GM12878 (cell line): ENCODE data around the gene EGFL8. TPM values are rescaled to one million over a fixed set of nuclear protein-coding genes. Genes with fewer than 3 reads are reported as not detected.

Experiments
- ATAC-seq: fragments of 200-7000 bp; cut with Tn5 transposase; 3 replicates; pipeline ENCODE4 v1.9.1; 2020; ENCODE audit warnings: mild to moderate bottlenecking, moderate library complexity
- BruUV-seq: library from RNA; stranded (reverse); fragments of 400-500 nt; replicated peaks from 2 replicates; lab custom pipeline; 2021; lab: Mats Ljungman, UMichigan
- CTCF ChIA-PET: fragments of 300-600 bp; sonication (Branson Sonifier 250); formaldehyde crosslinking; extraction: SDS; loops from one replicate; lab custom pipeline; 2021; ENCODE audit warnings: inconsistent platforms; lab: Yijun Ruan, JAX
- POLR2A ChIA-PET: fragments of 350-600 bp; formaldehyde crosslinking; extraction: SDS; loops from one replicate; lab custom pipeline; 2021; ENCODE audit warnings: inconsistent platforms; lab: Charles Lee
- RAD21 ChIA-PET: fragments of 300-600 bp; sonication (Branson Sonifier 250); formaldehyde crosslinking; loops from one replicate; lab custom pipeline; 2023; ENCODE audit warnings: antibody characterized with exemption; ENCODE audit not compliant: unreplicated experiment; lab: Charles Lee
- SMC1A ChIA-PET: fragments of 300-600 bp; sonication (Branson Sonifier 250); formaldehyde crosslinking; loops from one replicate; lab custom pipeline; 2023; ENCODE audit not compliant: unreplicated experiment, uncharacterized antibody; lab: Charles Lee
- DNase-seq: peaks from one replicate; pipeline ENCODE4 v3.0.0-alpha.2; 2011; ENCODE audit warnings: low read depth, low spot score
- FAIRE-seq: peaks from 3 replicates; lab custom pipeline; 2011; peaks lifted over from hg19 to GRCh38; lab: Jason Lieb, UNC
- H2AFZ ChIP-seq: 2 replicates; pipeline ENCODE4 v1.6.0; 2011; ENCODE audit warnings: low read depth, low read length, control low read depth; ENCODE audit not compliant: control insufficient read depth
- H3K27ac ChIP-seq: 2 replicates; pipeline ENCODE4 v1.5.1; 2011; ENCODE audit warnings: control low read depth; ENCODE audit not compliant: control insufficient read depth, insufficient read depth
- H3K27me3 ChIP-seq, 2 experiments: replicated peaks in 1 of 2; 2 replicates each; pipeline versions ENCODE4 v1.6.0 to v1.6.1; 2011; ENCODE audit warnings: low read length in 1 of 2; ENCODE audit not compliant: control insufficient read depth in 2 of 2, insufficient read depth in 2 of 2
- H3K36me3 ChIP-seq, 2 experiments: 2 replicates each; pipeline ENCODE4 v1.5.1; 2011; ENCODE audit warnings: low read length in 1 of 2; ENCODE audit not compliant: control insufficient read depth in 2 of 2, insufficient read depth in 2 of 2
- H3K4me1 ChIP-seq: 2 replicates; pipeline ENCODE4 v1.6.1; 2011; ENCODE audit warnings: mild to moderate bottlenecking, low read length, moderate library complexity, mixed read lengths; ENCODE audit not compliant: control insufficient read depth, insufficient read depth
- H3K4me2 ChIP-seq: 2 replicates; pipeline ENCODE4 v1.6.0; 2011; ENCODE audit warnings: control low read depth; ENCODE audit not compliant: control insufficient read depth, insufficient read depth
- H3K4me3 ChIP-seq: fragments of 200-600 bp; sonication (generic); 2 replicates; pipeline ENCODE4 v1.5.1; 2016
- H3K79me2 ChIP-seq: 2 replicates; pipeline ENCODE4 v1.6.0; 2011; ENCODE audit warnings: low read length; ENCODE audit not compliant: control insufficient read depth, insufficient read depth
- H3K9ac ChIP-seq: 2 replicates; pipeline ENCODE4 v1.8.0; 2011; ENCODE audit warnings: low read length, control low read depth, mixed read lengths; ENCODE audit not compliant: control insufficient read depth, insufficient read depth
- H3K9me3 ChIP-seq: replicated peaks from 3 replicates; pipeline ENCODE4 v1.5.1; 2011; ENCODE audit warnings: mild to moderate bottlenecking, low read length; ENCODE audit not compliant: control insufficient read depth, insufficient read depth
- H4K20me1 ChIP-seq: 2 replicates; pipeline ENCODE4 v1.6.0; 2011; ENCODE audit not compliant: control insufficient read depth, insufficient read depth
- ASH2L ChIP-seq: fragments of 300-600, 200-600 bp; sonication (generic); IDR thresholded peaks from 2 replicates; pipeline ENCODE4 v1.6.1; 2017; ENCODE audit warnings: low read depth, mild to moderate bottlenecking, borderline replicate concordance
- BRCA1 ChIP-seq: IDR thresholded peaks from 2 replicates; pipeline ENCODE4 v1.6.1; 2011; ENCODE audit warnings: low read depth, low read length, improper control_type of control experiment
- HDAC6 ChIP-seq: fragments of 200-600 bp; sonication (generic); IDR thresholded peaks from one replicate; pipeline ENCODE4 v1.8.0; 2017; ENCODE audit warnings: antibody characterized with exemption; ENCODE audit not compliant: unreplicated experiment
- KDM1A ChIP-seq: fragments of 200-600 bp; sonication (generic); IDR thresholded peaks from 2 replicates; pipeline ENCODE4 v1.6.1; 2016; ENCODE audit warnings: borderline replicate concordance
- POLR2A ChIP-seq: IDR thresholded peaks from 2 replicates; pipeline ENCODE4 v1.6.1; 2011; ENCODE audit warnings: low read depth, mild to moderate bottlenecking, low read length
- POLR2AphosphoS2 ChIP-seq: IDR thresholded peaks from 2 replicates; pipeline ENCODE4 v1.6.1; 2011; ENCODE audit warnings: low read depth, mild to moderate bottlenecking, low read length, improper control_type of control experiment, moderate library complexity
- RELB ChIP-seq: fragments of 450-650 bp; IDR thresholded peaks from 2 replicates; pipeline ENCODE4 v1.6.1; 2017; ENCODE audit warnings: low read depth, mild to moderate bottlenecking, moderate library complexity
- REST ChIP-seq: IDR thresholded peaks from 2 replicates; pipeline ENCODE4 v1.6.1; 2012; ENCODE audit warnings: mild to moderate bottlenecking, low read depth, low read length
- RFX5 ChIP-seq: IDR thresholded peaks from 2 replicates; pipeline ENCODE4 v1.6.1; 2011; ENCODE audit warnings: low read depth, low read length, improper control_type of control experiment
- SIX5 ChIP-seq: IDR thresholded peaks from 2 replicates; pipeline ENCODE4 v1.6.1; 2011; ENCODE audit warnings: mild to moderate bottlenecking, low read depth, low read length, moderate library complexity; ENCODE audit not compliant: severe bottlenecking
- SUZ12 ChIP-seq: fragments of 200-600 bp; sonication (generic); IDR thresholded peaks from one replicate; pipeline ENCODE4 v1.6.1; 2018; ENCODE audit warnings: antibody characterized with exemption, mild to moderate bottlenecking; ENCODE audit not compliant: unreplicated experiment
- YY1 ChIP-seq: IDR thresholded peaks from 2 replicates; pipeline ENCODE4 v1.6.1; 2011; ENCODE audit warnings: low read depth, mild to moderate bottlenecking, low read length
- ZNF384 ChIP-seq: IDR thresholded peaks from 2 replicates; pipeline ENCODE4 v1.6.1; 2012; ENCODE audit warnings: low read depth, mild to moderate bottlenecking, low read length, improper control_type of control experiment, borderline replicate concordance
- WGBS: methylation state at CpG from one replicate; pipeline ENCODE4 v1.1.6; 2016; ENCODE audit warnings: low lambda C conversion rate; ENCODE audit not compliant: insufficient replicate concordance, insufficient coverage; ENCODE audit errors: missing lambda C conversion rate; 5-methylcytosine and 5-hydroxymethylcytosine counted together
- in situ Hi-C: fragments of 300-500 bp; cut with MboI; formaldehyde crosslinking; loops from 9 replicates; pipeline ENCODE4 v1.14.3; 2018; ENCODE audit warnings: mixed read lengths
- intact Hi-C: fragments of 100-400 bp; cut with micrococcal nuclease; formaldehyde crosslinking; loops from one replicate; pipeline ENCODE4 v1.14.2; 2022; ENCODE audit not compliant: unreplicated experiment
- polyA plus RNA-seq, 11 experiments: library from polyadenylated mRNA; depleted of rRNA in 4 of 11; unstranded in 6 of 11; stranded (reverse) in 5 of 11; fragments of >200 nt; fragmentation: Nextera tagmentation in 4 of 11; fragmentation: Illumina TruSeq in 1 of 11; extraction: Ambion mirVana in 4 of 11; extraction: Trizol in 1 of 11; gene quantifications; 1 replicate in 1 of 11; 2 replicates in 10 of 11; pipeline versions ENCODE4 v1.2.1 to v1.2.3, GENCODE V29; 2011 to 2016; ENCODE audit warnings: inconsistent platforms in 2 of 11, missing spikeins in 2 of 11, low read depth in 1 of 11
- total RNA-seq, 4 experiments: library from RNA; depleted of rRNA in 3 of 4; stranded (reverse); fragments of >200 nt in 3 of 4; fragmentation: Illumina TruSeq in 1 of 4; extraction: Trizol in 1 of 4; gene quantifications; 2 replicates each; pipeline versions ENCODE4 v1.2.1 to v1.2.3, GENCODE V29; 2013 to 2021

Gene EGFL8
- total and polyA plus RNA-seq, 10 of the 15 experiments (the other 5 are each of a cell fraction or from before 2014, with no cell fraction given): 0.07 to 3.5 (median 1.4) TPM

DNA sequence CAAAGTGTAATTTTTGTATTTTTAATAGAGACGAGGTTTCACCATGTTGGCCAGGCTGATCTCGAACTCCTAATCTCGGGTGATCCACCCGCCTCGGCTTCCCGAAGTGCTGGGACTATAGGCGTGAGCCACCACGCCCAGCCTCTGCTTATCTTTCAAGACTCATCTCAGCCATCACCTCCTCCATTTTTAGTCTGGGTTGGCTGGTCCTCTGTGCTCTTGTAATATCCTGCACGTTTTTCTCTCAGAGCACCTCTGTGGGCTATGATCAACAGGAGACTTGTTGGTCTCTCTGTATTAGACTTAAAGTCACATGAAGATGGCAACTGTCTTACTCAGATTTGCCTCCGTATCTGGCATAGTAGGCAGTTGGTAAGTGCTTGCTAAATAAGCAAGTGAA, 51.9 kb downstream of the EGFL8 start:
- ATAC-seq: no peak
- TF ChIP-seq ASH2L (no peak), HDAC6 (no peak), REST (no peak)
- SMC1A ChIA-PET: no interaction called here

GRCh38 chr6:32216998-32217397, 52.6 kb downstream of the EGFL8 start:
- H3K4me2 ChIP-seq: no peak overlapping the region
- no peak overlapping the region for H2AFZ ChIP-seq
- H3K27ac ChIP-seq: no peak overlapping the region
- no peaks in the 10 kb centered on the region for H3K4me1 ChIP-seq
- RAD21 ChIA-PET: no interaction called here
- H3K36me3 ChIP-seq: no peaks in the 10 kb centered on the region
- ATAC-seq (no peak), FAIRE-seq (no peak), DNase-seq (no peak)
- 49% methylated on average over 11 of the region's 11 CpGs for WGBS
- no peak overlapping the region for H3K9ac ChIP-seq
- in situ Hi-C loops: no loop called here
- no peaks in the 10 kb centered on the region for H3K79me2 ChIP-seq
- CTCF ChIA-PET: interaction anchor here (2.1 kb wide), 1 partner anchor 98 kb away, joined by 4 read pairs; no protein-coding TSS in a partner anchor
- H4K20me1 ChIP-seq: no peaks in the 10 kb centered on the region
- SMC1A ChIA-PET: no interaction called here
- H3K9me3 ChIP-seq: no peaks in the 10 kb centered on the region
- peaks cover 3 to 4% of the 10 kb centered on the region in 2 experiments; a peak in 3 of 4 replicates for H3K27me3 ChIP-seq
- POLR2A ChIA-PET: no interaction called here
- intact Hi-C loops: no loop called here
- BruUV-seq: no TSS peak
- H3K4me3 ChIP-seq: no peak overlapping the region
- TF ChIP-seq RFX5: no peak
- TF ChIP-seq YY1: no peak
- TF ChIP-seq ASH2L: no peak
- no peak for TF ChIP-seq SIX5
- TF ChIP-seq POLR2AphosphoS2: no peak
- TF ChIP-seq SUZ12: no peak
- TF ChIP-seq RELB: no peak
- no peak for TF ChIP-seq BRCA1
- TF ChIP-seq POLR2A: no peak
- TF ChIP-seq KDM1A: no peak
- no peak for TF ChIP-seq ZNF384

More for the DNA sequence above, 51.9 kb downstream of the EGFL8 start:
- CTCF ChIA-PET: no interaction called here
- Histone ChIP-seq H2AFZ (no peak overlapping the region), H3K36me3 (no peaks in the 10 kb centered on the region), H3K4me2 (no peak overlapping the region), H3K27ac (no peak overlapping the region), H3K27me3 (peaks cover 3 to 4% of the 10 kb centered on the region in 2 experiments; a peak in 3 of 4 replicates), H4K20me1 (no peaks in the 10 kb centered on the region), H3K9ac (no peak overlapping the region), H3K79me2 (no peaks in the 10 kb centered on the region), H3K4me3 (no peak overlapping the region), H3K4me1 (no peaks in the 10 kb centered on the region), H3K9me3 (no peaks in the 10 kb centered on the region)
- POLR2A ChIA-PET: no interaction called here
- WGBS: 48% methylated on average over 10 of the region's 10 CpGs
- intact Hi-C loops: no loop called here
- DNase-seq (no peak), FAIRE-seq (no peak)
- no TSS peak for BruUV-seq
- in situ Hi-C loops: no loop called here
- RAD21 ChIA-PET: no interaction called here
